ENCODE measurements around the gene NKIRAS2.

GRCh38 chr17:41984454-41984853 lies 35.4 kb upstream of the NKIRAS2 start:
- TF ChIP-seq CTCF (IDR thresholded peaks at IDR 0.05; ENCODE audit: borderline replicate concordance, extremely low read depth, low read length, poor library complexity, severe bottlenecking): no peak
- TF ChIP-seq EZH2 (IDR thresholded peaks at IDR 0.05; ENCODE audit: borderline replicate concordance, low read depth, low read length, severe bottlenecking): no peak

Measured in DND-41 (cell line).